T-helper 17 cell (primary cell): ENCODE results near the gene TMEM132D. TPM values are rescaled to one million over a fixed set of nuclear protein-coding genes. Genes with fewer than 3 reads are reported as not detected.

ENCODE experiments used
- ATAC-seq: fragments of 150-1000 bp; cut with Tn5 transposase; 2 replicates; pipeline ENCODE4 v1.10.0; 2021; ENCODE audit warnings: mild to moderate bottlenecking, moderate library complexity
- DNase-seq, 3 donors: peaks; one replicate each; pipeline versions ENCODE4 v3.0.0 to v3.0.0-alpha.2; 2020 to 2021
- H3K9me3 ChIP-seq: one replicate; pipeline ENCODE4 v1.7.0; 2013; ENCODE audit warnings: low read length, mild to moderate bottlenecking; ENCODE audit not compliant: control insufficient read depth, poor library complexity, severe bottlenecking
- H3K27ac Mint-ChIP-seq: one replicate; pipeline ENCODE4 v1.8.0; 2022; ENCODE audit warnings: mild to moderate bottlenecking, moderate library complexity, mixed read lengths
- H3K27me3 Mint-ChIP-seq: one replicate; pipeline ENCODE4 v1.8.0; 2022; ENCODE audit warnings: mixed read lengths
- H3K36me3 Mint-ChIP-seq: one replicate; pipeline ENCODE4 v1.8.0; 2022; ENCODE audit warnings: low read depth, mixed read lengths
- H3K4me1 Mint-ChIP-seq: one replicate; pipeline ENCODE4 v1.8.0; 2022; ENCODE audit warnings: mild to moderate bottlenecking, mixed read lengths
- H3K4me3 Mint-ChIP-seq: one replicate; pipeline ENCODE4 v1.8.0; 2022; ENCODE audit warnings: mild to moderate bottlenecking, moderate library complexity, mixed read lengths
- total RNA-seq, 4 donors: library from RNA in 2 of 4; stranded (reverse) in 2 of 4; gene quantifications; one replicate each; pipeline ENCODE4 v1.2.3 and lab custom pipeline; 2022 to 2026

The TMEM132D gene
- total RNA-seq, 2 donors from 2014 or later: not detected

- no peaks in the 10 kb centered on the region for H3K4me1 Mint-ChIP-seq
- H3K27me3 Mint-ChIP-seq: no peaks in the 10 kb centered on the region
- no peak overlapping the region for H3K27ac Mint-ChIP-seq
- ATAC-seq (no peak), DNase-seq (no peak)
- H3K36me3 Mint-ChIP-seq: no peaks in the 10 kb centered on the region
- no peak overlapping the region for H3K4me3 Mint-ChIP-seq
- H3K9me3 ChIP-seq: no peaks in the 10 kb centered on the region
Measured at GRCh38 chr12:129162805-129163204, 741.0 kb downstream of the TMEM132D start.

- Mint-ChIP-seq H3K27ac (no peak overlapping the region), H3K27me3 (no peaks in the 10 kb centered on the region)
Measured at GRCh38 chr12:129161511-129161910, 742.3 kb downstream of the TMEM132D start.

GRCh38 chr12:129160282-129160681 lies 743.5 kb downstream of the TMEM132D start:
- no peak overlapping the region for H3K27ac Mint-ChIP-seq
- H3K9me3 ChIP-seq: no peaks in the 10 kb centered on the region
- H3K36me3 Mint-ChIP-seq: no peaks in the 10 kb centered on the region
- no peaks in the 10 kb centered on the region for H3K4me1 Mint-ChIP-seq
- DNase-seq: no peak
- ATAC-seq: no peak
- no peak overlapping the region for H3K4me3 Mint-ChIP-seq
- no peaks in the 10 kb centered on the region for H3K27me3 Mint-ChIP-seq

More at GRCh38 chr12:129161511-129161910, 742.3 kb downstream of the TMEM132D start:
- no peak for ATAC-seq
- H3K4me1 Mint-ChIP-seq: no peaks in the 10 kb centered on the region
- no peaks in the 10 kb centered on the region for H3K36me3 Mint-ChIP-seq
- no peaks in the 10 kb centered on the region for H3K9me3 ChIP-seq
- H3K4me3 Mint-ChIP-seq: no peak overlapping the region
- DNase-seq: no peak

GRCh38 chr12:129152351-129153104 lies 751.3 kb downstream of the TMEM132D start:
- Mint-ChIP-seq H3K36me3 (no peaks in the 10 kb centered on the region), H3K27me3 (no peaks in the 10 kb centered on the region), H3K4me1 (no peaks in the 10 kb centered on the region), H3K4me3 (no peak overlapping the region), H3K27ac (no peak overlapping the region)
- ATAC-seq (no peak), DNase-seq (no peak)
- H3K9me3 ChIP-seq: no peaks in the 10 kb centered on the region

- H3K36me3 Mint-ChIP-seq: no peaks in the 10 kb centered on the region
Measured at GRCh38 chr12:129150721-129151120, 753.1 kb downstream of the TMEM132D start.

GRCh38 chr12:129145381-129145780 lies 758.4 kb downstream of the TMEM132D start:
- Mint-ChIP-seq H3K36me3 (no peaks in the 10 kb centered on the region), H3K4me3 (no peak overlapping the region), H3K27me3 (no peaks in the 10 kb centered on the region), H3K27ac (no peak overlapping the region), H3K4me1 (no peaks in the 10 kb centered on the region)
- no peak for DNase-seq
- ATAC-seq: no peak
- no peaks in the 10 kb centered on the region for H3K9me3 ChIP-seq

More at GRCh38 chr12:129150721-129151120, 753.1 kb downstream of the TMEM132D start:
- no peaks in the 10 kb centered on the region for H3K9me3 ChIP-seq
- H3K27ac Mint-ChIP-seq: no peak overlapping the region
- H3K27me3 Mint-ChIP-seq: no peaks in the 10 kb centered on the region
- no peaks in the 10 kb centered on the region for H3K4me1 Mint-ChIP-seq
- ATAC-seq (no peak), DNase-seq (no peak)
- no peak overlapping the region for H3K4me3 Mint-ChIP-seq

- Mint-ChIP-seq H3K27me3 (no peaks in the 10 kb centered on the region), H3K36me3 (no peaks in the 10 kb centered on the region), H3K4me3 (no peak overlapping the region), H3K27ac (no peak overlapping the region), H3K4me1 (no peaks in the 10 kb centered on the region)
- no peak for ATAC-seq
- no peaks in the 10 kb centered on the region for H3K9me3 ChIP-seq
- no peak for DNase-seq
Measured at GRCh38 chr12:129138776-129139175, 765.0 kb downstream of the TMEM132D start.

- H3K9me3 ChIP-seq: no peaks in the 10 kb centered on the region
- H3K4me3 Mint-ChIP-seq: no peak overlapping the region
- no peak for DNase-seq
- H3K4me1 Mint-ChIP-seq: no peaks in the 10 kb centered on the region
- H3K27me3 Mint-ChIP-seq: no peaks in the 10 kb centered on the region
- ATAC-seq: no peak
- H3K27ac Mint-ChIP-seq: no peak overlapping the region
- H3K36me3 Mint-ChIP-seq: no peaks in the 10 kb centered on the region
Measured at GRCh38 chr12:129136694-129137325, 767.0 kb downstream of the TMEM132D start.

- ATAC-seq: no peak
- H3K4me1 Mint-ChIP-seq: no peaks in the 10 kb centered on the region
- no peak overlapping the region for H3K4me3 Mint-ChIP-seq
- H3K27me3 Mint-ChIP-seq: no peaks in the 10 kb centered on the region
- H3K36me3 Mint-ChIP-seq: no peaks in the 10 kb centered on the region
- H3K9me3 ChIP-seq: no peaks in the 10 kb centered on the region
- no peak for DNase-seq
- no peak overlapping the region for H3K27ac Mint-ChIP-seq
Measured at GRCh38 chr12:129127771-129128170, 776.1 kb downstream of the TMEM132D start.

- no peak for DNase-seq
- H3K9me3 ChIP-seq: no peaks in the 10 kb centered on the region
- Mint-ChIP-seq H3K4me3 (no peak overlapping the region), H3K27ac (no peak overlapping the region), H3K36me3 (no peaks in the 10 kb centered on the region), H3K27me3 (no peaks in the 10 kb centered on the region), H3K4me1 (no peaks in the 10 kb centered on the region)
- ATAC-seq: no peak
Measured at GRCh38 chr12:129127211-129127610, 776.6 kb downstream of the TMEM132D start.

GRCh38 chr12:129119537-129119936 lies 784.3 kb downstream of the TMEM132D start:
- DNase-seq: no peak
- no peaks in the 10 kb centered on the region for H3K9me3 ChIP-seq
- no peaks in the 10 kb centered on the region for H3K4me1 Mint-ChIP-seq
- no peak for ATAC-seq
- H3K4me3 Mint-ChIP-seq: no peak overlapping the region
- H3K27ac Mint-ChIP-seq: no peak overlapping the region
- no peaks in the 10 kb centered on the region for H3K36me3 Mint-ChIP-seq
- no peaks in the 10 kb centered on the region for H3K27me3 Mint-ChIP-seq

- H3K4me3 Mint-ChIP-seq: no peak overlapping the region
- H3K27me3 Mint-ChIP-seq: no peaks in the 10 kb centered on the region
- ATAC-seq (no peak), DNase-seq (no peak)
- no peaks in the 10 kb centered on the region for H3K36me3 Mint-ChIP-seq
- H3K4me1 Mint-ChIP-seq: no peaks in the 10 kb centered on the region
- H3K27ac Mint-ChIP-seq: no peak overlapping the region
- no peaks in the 10 kb centered on the region for H3K9me3 ChIP-seq
Measured at GRCh38 chr12:129115558-129115957, 788.3 kb downstream of the TMEM132D start.

- H3K4me1 Mint-ChIP-seq: no peaks in the 10 kb centered on the region
- ATAC-seq: no peak
- no peak overlapping the region for H3K27ac Mint-ChIP-seq
- no peak for DNase-seq
- no peak overlapping the region for H3K4me3 Mint-ChIP-seq
- no peaks in the 10 kb centered on the region for H3K36me3 Mint-ChIP-seq
- H3K27me3 Mint-ChIP-seq: no peaks in the 10 kb centered on the region
- H3K9me3 ChIP-seq: no peaks in the 10 kb centered on the region
Measured at GRCh38 chr12:129110575-129110974, 793.2 kb downstream of the TMEM132D start.
